Muscle of leg (tissue), 11 donors: Measurements from ENCODE around the gene LAMA4. TPM values are rescaled to one million over a fixed set of nuclear protein-coding genes. Genes with fewer than 3 reads are reported as not detected.

Experiments
- DNase-seq: peaks from one replicate; pipeline ENCODE4 v3.0.0; 2013
- H3K27ac ChIP-seq: one replicate; pipeline ENCODE4 v1.5.1; 2013; ENCODE audit warnings: mild to moderate bottlenecking, low read length, control low read depth
- H3K27me3 ChIP-seq: one replicate; pipeline ENCODE4 v1.6.1; 2013; ENCODE audit warnings: low read length; ENCODE audit not compliant: control insufficient read depth, insufficient read depth
- H3K36me3 ChIP-seq: one replicate; pipeline ENCODE4 v1.6.1; 2013; ENCODE audit warnings: low read length; ENCODE audit not compliant: control insufficient read depth, insufficient read depth
- H3K4me1 ChIP-seq: one replicate; pipeline ENCODE4 v1.6.1; 2013; ENCODE audit warnings: low read length; ENCODE audit not compliant: control insufficient read depth, insufficient read depth
- H3K4me3 ChIP-seq: one replicate; pipeline ENCODE4 v1.5.1; 2013; ENCODE audit warnings: low read length, control low read depth
- H3K9me3 ChIP-seq: replicated peaks from 2 replicates; pipeline ENCODE4 v1.6.1; 2013; ENCODE audit warnings: low read depth, low read length; ENCODE audit not compliant: control insufficient read depth
- WGBS: methylation state at CpG from one replicate; pipeline ENCODE4 v1.1.5; 2013; ENCODE audit warnings: missing lambda C conversion rate; ENCODE audit not compliant: insufficient coverage; 5-methylcytosine and 5-hydroxymethylcytosine counted together
- polyA plus RNA-seq, 8 donors: library from polyadenylated mRNA; unstranded; fragments of 120-200 nt; gene quantifications; one replicate each; pipeline versions ENCODE4 v1.2.1 to v1.2.3, GENCODE V29; 2013; ENCODE audit warnings: inconsistent platforms in 1 of 8, low replicate concordance in 1 of 8; ENCODE audit not compliant: insufficient read length in 8 of 8, insufficient read depth in 1 of 8
- total RNA-seq: library from RNA; stranded (reverse); fragments of 120-200 nt; gene quantifications from one replicate; pipeline ENCODE4 v1.2.4, GENCODE V29; 2013

The LAMA4 gene
- total and polyA plus RNA-seq, 9 donors = 123 to 249 (median 188) TPM

DNA sequence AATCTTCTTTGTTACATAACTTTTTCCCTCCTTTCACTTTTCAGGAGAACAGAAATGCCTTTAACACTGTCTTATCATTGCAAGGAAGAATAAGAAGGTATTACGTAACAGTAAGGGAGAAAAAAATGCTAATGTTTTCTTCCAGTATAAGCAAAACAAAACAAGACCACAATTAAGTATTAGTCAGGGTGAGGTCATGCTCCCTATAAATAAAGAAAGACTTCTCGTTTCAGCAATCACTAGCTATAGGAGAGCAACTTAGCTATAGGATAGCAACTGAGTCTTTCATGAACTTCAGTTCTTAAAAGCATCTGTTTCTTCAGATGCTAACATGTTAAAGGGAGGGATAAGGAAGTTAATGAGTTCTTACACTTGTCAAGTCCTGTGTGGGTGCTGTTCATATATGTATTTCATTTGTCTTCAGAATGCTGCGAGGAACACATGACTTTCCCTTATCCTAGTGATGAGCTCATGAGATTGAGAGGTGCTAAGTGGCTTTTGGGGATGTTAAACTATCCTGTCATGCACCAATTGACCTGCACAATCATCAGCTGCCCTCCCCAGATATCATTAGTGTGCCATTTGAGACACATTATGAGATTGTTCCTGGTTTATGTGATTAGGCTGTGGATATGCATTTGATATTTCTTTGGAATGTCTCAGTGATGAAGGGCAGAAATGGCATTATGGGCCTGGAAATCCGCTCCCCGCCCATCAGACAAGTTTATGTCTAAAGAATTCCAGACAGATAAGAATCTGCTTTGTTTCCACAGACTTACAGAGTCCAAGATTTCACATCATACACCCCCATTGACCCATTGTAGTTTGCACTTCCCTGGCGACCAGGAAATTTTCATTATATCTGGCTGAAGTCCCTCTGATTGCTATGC lies 37.5 kb downstream of the LAMA4 start:
- Histone ChIP-seq H3K36me3 (peaks cover 13% of the 10 kb centered on the region), H3K27me3 (no peaks in the 10 kb centered on the region), H3K27ac (peak overlapping the region; percentile 48), H3K4me3 (no peak overlapping the region), H3K9me3 (no peaks in the 10 kb centered on the region), H3K4me1 (peaks cover 15% of the 10 kb centered on the region)
- peak; percentile 36 for DNase-seq
- WGBS = 63% methylated on average over 2 of the region's 6 CpGs

DNA sequence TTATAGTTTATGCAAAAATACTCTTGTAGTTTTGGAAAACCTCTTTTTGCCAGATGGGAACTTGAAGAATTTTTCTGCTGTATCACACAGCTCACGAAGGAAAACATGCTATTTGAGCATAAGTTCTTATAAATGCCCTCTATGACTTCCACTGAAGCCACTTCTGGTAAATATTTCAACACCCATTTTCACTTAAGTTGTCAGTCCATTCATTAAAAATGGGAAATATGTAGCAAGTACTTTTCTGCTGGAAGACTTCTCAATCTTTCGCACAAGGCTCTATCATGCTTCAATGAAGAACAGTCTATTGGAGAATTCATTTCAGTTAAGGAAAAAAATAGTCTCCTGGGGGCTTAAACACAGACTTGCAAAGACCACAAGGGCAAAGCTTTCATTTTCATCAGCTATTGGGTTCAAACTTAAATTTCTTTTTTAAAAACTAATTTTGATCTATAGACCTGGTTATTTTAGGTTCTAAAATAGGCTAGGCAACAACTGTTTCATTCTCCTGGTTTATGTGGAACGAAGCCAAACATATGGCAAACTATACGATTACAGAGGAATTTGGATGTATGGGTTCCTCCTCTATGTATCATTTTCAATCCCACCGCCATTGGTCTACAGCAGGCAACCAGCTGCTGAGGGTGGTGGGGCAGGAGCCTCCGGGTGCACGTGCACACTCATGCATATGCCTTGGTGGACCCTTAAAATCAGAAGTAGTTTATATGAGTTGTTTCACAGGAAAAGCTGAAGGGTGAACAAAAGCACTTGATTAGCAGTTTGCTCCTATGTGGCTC lies 38.7 kb downstream of the LAMA4 start:
- no CpG with 5 or more reads among the region's 7 CpGs for WGBS
- peaks cover 20% of the 10 kb centered on the region for H3K36me3 ChIP-seq
- no peaks in the 10 kb centered on the region for H3K9me3 ChIP-seq
- peak; percentile 42 for DNase-seq
- H3K4me1 ChIP-seq = peaks cover 15% of the 10 kb centered on the region
- no peak overlapping the region for H3K4me3 ChIP-seq
- no peaks in the 10 kb centered on the region for H3K27me3 ChIP-seq
- peak overlapping the region; percentile 48 for H3K27ac ChIP-seq

DNA sequence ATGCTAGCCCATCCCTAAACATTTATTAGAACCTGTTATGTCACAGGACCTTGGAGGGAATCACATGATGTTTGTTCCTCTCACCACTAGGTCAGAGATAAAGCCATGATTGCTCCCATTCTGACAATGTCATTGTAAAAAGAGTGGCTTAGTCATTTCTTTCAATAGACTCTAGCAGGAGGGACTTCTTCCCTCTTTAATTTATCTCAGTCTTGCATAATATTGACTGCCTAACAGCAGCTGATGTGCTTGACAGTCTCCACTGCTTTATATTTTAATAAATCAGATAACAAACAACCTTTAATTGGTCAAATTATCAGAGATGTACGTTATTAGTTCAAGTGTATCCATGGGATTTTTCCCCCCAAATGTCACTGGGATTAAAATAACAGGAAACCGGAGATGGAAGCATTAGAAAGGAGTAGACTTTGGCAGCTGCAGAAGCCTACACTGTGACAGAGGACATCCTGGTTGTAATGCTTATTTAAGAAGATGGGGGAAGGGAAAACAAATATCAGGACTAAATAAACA lies 39.6 kb downstream of the LAMA4 start:
- Histone ChIP-seq H3K36me3 (peaks cover 22% of the 10 kb centered on the region), H3K4me3 (no peak overlapping the region), H3K4me1 (peaks cover 15% of the 10 kb centered on the region), H3K9me3 (no peaks in the 10 kb centered on the region), H3K27ac (peak overlapping the region; percentile 48), H3K27me3 (no peaks in the 10 kb centered on the region)
- no CpG with 5 or more reads among the region's 2 CpGs for WGBS
- DNase-seq = peak; percentile 67

DNA sequence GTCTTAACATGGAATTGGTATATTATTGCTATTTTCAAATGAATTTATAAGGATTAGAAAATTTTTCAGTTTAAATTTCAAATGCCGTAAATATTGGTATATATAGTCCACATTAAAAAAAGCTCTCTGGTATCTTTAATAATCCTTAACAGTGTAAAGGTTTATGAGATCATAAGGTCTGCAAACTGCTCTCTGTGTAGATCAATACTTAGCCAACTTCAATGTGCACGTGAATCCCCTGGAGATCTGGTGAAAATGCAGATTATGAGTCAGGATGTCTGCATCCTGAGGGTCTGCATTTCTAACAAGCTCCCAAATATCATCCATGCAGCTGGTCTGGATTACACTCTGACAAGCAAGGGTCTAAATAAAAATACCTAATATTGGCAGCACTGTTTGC lies 43.5 kb downstream of the LAMA4 start:
- H3K4me1 ChIP-seq = peaks cover 6% of the 10 kb centered on the region
- no peak overlapping the region for H3K27ac ChIP-seq
- no CpG with 5 or more reads among the region's 2 CpGs for WGBS
- H3K36me3 ChIP-seq = peaks cover 43% of the 10 kb centered on the region
- H3K27me3 ChIP-seq = no peaks in the 10 kb centered on the region
- no peak for DNase-seq
- no peak overlapping the region for H3K4me3 ChIP-seq
- no peaks in the 10 kb centered on the region for H3K9me3 ChIP-seq

DNA sequence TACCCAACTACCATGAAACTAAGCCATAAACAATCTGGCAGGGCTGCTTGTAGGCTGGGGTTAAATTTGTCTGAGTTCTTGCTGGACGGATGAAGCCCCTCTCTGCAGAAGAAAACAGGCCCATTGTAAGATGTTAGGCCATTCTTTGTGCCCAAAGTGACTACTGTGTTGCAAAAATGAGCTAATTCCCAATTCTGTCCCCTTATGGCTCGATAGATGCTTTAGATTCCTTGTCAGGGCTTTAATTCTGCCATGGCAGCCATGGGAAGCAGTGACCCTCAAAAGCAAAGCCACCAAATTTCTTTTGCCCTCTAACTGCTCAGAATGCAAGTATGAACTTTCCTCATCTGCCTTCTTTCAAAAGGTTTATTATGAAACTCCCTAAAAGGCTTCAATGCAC lies 45.2 kb downstream of the LAMA4 start:
- Histone ChIP-seq H3K27me3 (no peaks in the 10 kb centered on the region), H3K4me1 (peaks cover 2% of the 10 kb centered on the region), H3K9me3 (no peaks in the 10 kb centered on the region), H3K27ac (no peak overlapping the region), H3K36me3 (peaks cover 48% of the 10 kb centered on the region), H3K4me3 (no peak overlapping the region)
- WGBS = 92% methylated on average over 2 of the region's 2 CpGs
- DNase-seq = no peak

DNA sequence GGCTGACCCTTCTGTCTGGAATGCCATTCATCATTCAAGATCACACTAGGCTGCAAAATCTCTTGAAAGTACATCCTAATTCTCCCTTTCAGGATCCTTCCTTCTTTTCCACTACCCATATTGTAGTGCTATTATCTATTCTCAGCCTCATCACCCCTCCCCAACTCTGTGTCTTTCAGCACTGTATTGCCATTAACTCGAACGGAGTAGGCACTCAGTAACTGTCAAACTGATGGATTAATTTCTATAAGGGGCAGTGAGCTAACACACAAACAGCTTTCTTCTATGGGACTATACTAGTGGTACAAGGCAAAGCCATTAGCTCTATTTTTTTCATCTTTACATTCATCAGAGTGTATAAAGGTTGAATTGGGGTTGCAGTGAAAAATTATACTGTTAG lies 46.6 kb downstream of the LAMA4 start:
- no CpG with 5 or more reads among the region's 2 CpGs for WGBS
- Histone ChIP-seq H3K9me3 (no peaks in the 10 kb centered on the region), H3K4me3 (no peak overlapping the region), H3K4me1 (peaks cover 5% of the 10 kb centered on the region), H3K36me3 (peaks cover 49% of the 10 kb centered on the region), H3K27me3 (no peaks in the 10 kb centered on the region), H3K27ac (no peak overlapping the region)
- no peak for DNase-seq

DNA sequence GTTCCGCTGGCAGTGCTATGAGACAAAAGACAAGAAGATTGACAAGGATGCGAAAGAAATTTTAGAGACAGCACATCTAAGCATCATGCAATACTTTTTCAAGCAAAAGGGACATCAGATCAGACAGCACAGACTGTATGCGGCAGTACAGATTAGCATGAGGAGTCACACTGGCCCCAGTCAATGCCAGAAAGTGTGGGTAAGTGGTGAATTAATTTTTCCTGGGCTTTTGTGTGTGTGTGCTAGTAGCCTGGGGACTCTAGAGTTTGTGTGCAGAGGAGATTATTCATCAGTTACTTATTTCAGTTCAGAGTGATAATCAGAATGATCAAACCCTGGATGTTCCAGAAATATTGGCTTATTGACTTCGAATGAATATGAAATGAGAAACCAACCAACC lies 47.2 kb downstream of the LAMA4 start:
- 100% methylated on average over 1 of the region's 4 CpGs for WGBS
- Histone ChIP-seq H3K36me3 (peaks cover 49% of the 10 kb centered on the region), H3K4me3 (no peak overlapping the region), H3K9me3 (no peaks in the 10 kb centered on the region), H3K27ac (no peak overlapping the region), H3K27me3 (no peaks in the 10 kb centered on the region), H3K4me1 (peaks cover 7% of the 10 kb centered on the region)
- DNase-seq = no peak

DNA sequence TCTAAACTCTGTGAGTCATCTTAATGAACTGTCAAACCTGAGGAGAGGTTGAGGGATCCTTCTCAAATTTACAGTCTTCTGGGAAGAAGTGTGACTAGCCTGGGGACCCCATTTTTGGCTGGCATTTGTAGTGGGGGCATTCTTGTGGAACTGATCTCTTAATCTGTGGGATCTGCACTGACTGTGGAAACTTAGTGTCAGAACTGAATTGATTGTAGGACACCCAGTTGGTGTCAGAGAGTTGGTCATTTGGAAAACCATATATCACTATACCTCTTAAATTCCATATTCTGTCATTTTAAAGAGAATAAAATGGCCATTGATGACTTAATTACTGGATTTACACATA lies 48.3 kb downstream of the LAMA4 start:
- peaks cover 47% of the 10 kb centered on the region for H3K36me3 ChIP-seq
- H3K4me1 ChIP-seq = peaks cover 7% of the 10 kb centered on the region

DNA sequence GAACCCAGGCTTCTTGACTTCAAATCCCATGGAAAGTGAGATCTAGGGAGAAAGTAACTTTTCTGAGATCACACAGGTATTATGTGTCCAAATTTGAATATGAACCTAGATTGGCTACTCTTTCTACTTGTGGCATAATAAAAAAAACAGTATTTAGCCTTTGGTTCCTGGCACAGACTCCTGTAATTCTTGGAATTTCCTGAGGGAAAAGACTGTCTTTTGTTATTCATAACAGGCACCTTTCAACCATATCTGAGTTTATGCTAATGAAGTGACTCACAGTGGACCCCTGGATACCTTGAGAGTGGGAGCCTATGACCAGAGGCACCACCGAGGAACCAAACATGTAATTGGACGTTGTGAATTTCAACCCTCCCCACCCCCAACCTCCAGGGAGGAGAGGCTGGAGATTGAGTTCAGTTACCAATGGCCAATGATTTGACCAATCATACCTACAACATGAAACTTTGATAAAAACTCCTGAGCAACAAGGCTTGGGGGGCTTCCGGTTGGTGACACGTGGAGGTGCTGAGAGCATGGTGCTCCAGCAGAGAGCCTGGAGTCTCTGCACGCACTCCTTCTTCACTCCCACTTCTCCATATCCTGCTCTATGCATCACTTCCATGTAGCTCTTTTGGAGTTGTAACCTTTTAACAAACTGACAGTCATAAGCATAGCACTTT lies 48.8 kb downstream of the LAMA4 start:
- no peak for DNase-seq
- H3K4me1 ChIP-seq = peaks cover 7% of the 10 kb centered on the region
- H3K36me3 ChIP-seq = peaks cover 44% of the 10 kb centered on the region
- H3K9me3 ChIP-seq = no peaks in the 10 kb centered on the region
- no peak overlapping the region for H3K27ac ChIP-seq
- H3K4me3 ChIP-seq = no peak overlapping the region
- WGBS = 97% methylated on average over 3 of the region's 5 CpGs
- no peaks in the 10 kb centered on the region for H3K27me3 ChIP-seq

More for the DNA sequence above, 48.3 kb downstream of the LAMA4 start:
- no peak for DNase-seq
- H3K4me3 ChIP-seq = no peak overlapping the region
- no peak overlapping the region for H3K27ac ChIP-seq
- H3K9me3 ChIP-seq = no peaks in the 10 kb centered on the region
- H3K27me3 ChIP-seq = no peaks in the 10 kb centered on the region

DNA sequence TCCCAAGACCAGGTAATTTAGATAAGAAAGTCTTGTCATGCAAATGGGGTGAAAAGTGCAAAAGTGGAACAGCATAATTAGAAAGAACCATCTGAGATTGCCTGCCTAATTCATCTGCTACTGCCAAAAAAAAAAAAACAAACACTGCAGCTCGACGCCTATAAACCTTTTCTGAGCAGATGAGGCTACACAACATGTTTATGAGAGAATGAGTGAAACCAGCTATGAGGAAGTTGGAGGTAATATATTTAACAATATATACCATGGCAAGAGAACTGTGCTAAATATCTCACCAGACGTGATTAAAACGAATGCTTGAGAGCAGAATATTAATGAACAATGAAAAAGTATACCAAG lies 50.0 kb downstream of the LAMA4 start:
- Histone ChIP-seq H3K27ac (no peak overlapping the region), H3K4me1 (peaks cover 7% of the 10 kb centered on the region), H3K9me3 (no peaks in the 10 kb centered on the region), H3K27me3 (no peaks in the 10 kb centered on the region), H3K4me3 (no peak overlapping the region), H3K36me3 (peaks cover 44% of the 10 kb centered on the region)
- DNase-seq = no peak
- no CpG with 5 or more reads among the region's 4 CpGs for WGBS
